H1 (cell line): ENCODE measurements around the gene SLC44A5.

Experiments
- ASH2L ChIP-seq: fragments of 200-600, 300-600 bp; sonication (generic); IDR thresholded peaks from one replicate; pipeline ENCODE4 v1.7.1; 2017; ENCODE audit warnings: low read length
- ATF2 ChIP-seq: IDR thresholded peaks from 2 replicates; pipeline ENCODE4 v1.6.1; 2012; ENCODE audit warnings: low read length, inconsistent platforms
- CBX5 ChIP-seq: fragments of 300-800, 300-1000 bp; sonication (generic); IDR thresholded peaks from 2 replicates; pipeline ENCODE4 v1.7.1; 2016; ENCODE audit warnings: antibody characterized with exemption, low read length, low read depth
- CTCF ChIP-seq, 3 experiments: IDR thresholded peaks; 1 replicate in 2 of 3; 2 replicates in 1 of 3; pipeline versions ENCODE4 v1.5.1 to v1.6.1; 2011; ENCODE audit warnings: low read length in 3 of 3, mild to moderate bottlenecking in 3 of 3, inconsistent platforms in 2 of 3, low read depth in 1 of 3, moderate library complexity in 1 of 3; ENCODE audit not compliant: insufficient read depth in 1 of 3; ENCODE audit errors: control extremely low read depth in 1 of 3
- EP300 ChIP-seq, 2 experiments: IDR thresholded peaks; 1 replicate in 1 of 2; 2 replicates in 1 of 2; pipeline ENCODE4 v1.6.1; 2011 to 2012; ENCODE audit warnings: low read depth in 2 of 2, low read length in 2 of 2, mild to moderate bottlenecking in 2 of 2, borderline replicate concordance in 1 of 2, inconsistent platforms in 1 of 2, moderate library complexity in 1 of 2
- EZH2 ChIP-seq: fragments of 200-600 bp; sonication (generic); IDR thresholded peaks from 2 replicates; pipeline ENCODE4 v1.7.1; 2012; ENCODE audit warnings: low read depth, mild to moderate bottlenecking, moderate library complexity, low read length, inconsistent platforms; ENCODE audit not compliant: severe bottlenecking
- JUND ChIP-seq: IDR thresholded peaks from 2 replicates; pipeline ENCODE4 v1.6.1; 2011; ENCODE audit warnings: mild to moderate bottlenecking, improper control_type of control experiment, low read length
- MAX ChIP-seq: IDR thresholded peaks from 2 replicates; pipeline ENCODE4 v1.6.1; 2012; ENCODE audit warnings: inconsistent platforms
- NRF1 ChIP-seq: IDR thresholded peaks from 2 replicates; pipeline ENCODE4 v1.6.1; 2011; ENCODE audit warnings: mild to moderate bottlenecking, low read depth, low read length, improper control_type of control experiment
- POLR2A ChIP-seq, 2 experiments: IDR thresholded peaks; 1 replicate in 1 of 2; 2 replicates in 1 of 2; pipeline ENCODE4 v1.6.1; 2011; ENCODE audit warnings: low read depth in 2 of 2, low read length in 2 of 2, mild to moderate bottlenecking in 2 of 2; ENCODE audit errors: control extremely low read depth in 1 of 2
- RAD21 ChIP-seq, 2 experiments: IDR thresholded peaks in 1 of 2; conservative IDR thresholded peaks in 1 of 2; 2 replicates each; pipeline ENCODE4 v1.6.1; 2011; ENCODE audit warnings: low read depth in 2 of 2, low read length in 2 of 2, improper control_type of control experiment in 1 of 2, inconsistent platforms in 1 of 2, mild to moderate bottlenecking in 1 of 2, moderate library complexity in 1 of 2
- SP1 ChIP-seq: IDR thresholded peaks from 2 replicates; pipeline ENCODE4 v1.6.1; 2011; ENCODE audit warnings: low read depth, low read length
- USF2 ChIP-seq: IDR thresholded peaks from 2 replicates; pipeline ENCODE4 v1.6.1; 2011; ENCODE audit warnings: low read length, improper control_type of control experiment

- TF ChIP-seq ATF2 (no peak), NRF1 (no peak), POLR2A (IDR thresholded peaks at IDR 0.05; ENCODE audit: control extremely low read depth in 1 of 2, low read depth in 2 of 2, low read length in 2 of 2) (no peak), MAX (no peak), EZH2 (no peak), JUND (no peak), CTCF (IDR thresholded peaks at IDR 0.05; ENCODE audit: control extremely low read depth in 1 of 3, insufficient read depth in 1 of 3, low read depth in 1 of 3, low read length in 3 of 3) (no peak), CBX5 (no peak), ASH2L (no peak), SP1 (no peak), RAD21 (IDR thresholded peaks at IDR 0.05 in 1 of 2, conservative IDR thresholded peaks at IDR 0.05 in 1 of 2; ENCODE audit: low read depth in 2 of 2, low read length in 2 of 2) (no peak), EP300 (IDR thresholded peaks at IDR 0.05; ENCODE audit: borderline replicate concordance in 1 of 2, low read depth in 2 of 2, low read length in 2 of 2) (no peak), USF2 (no peak)
These were observed 282.2 kb downstream of the SLC44A5 start for GRCh38 chr1:75328691-75329090.
